Stimulated activated CD4-positive, alpha-beta T cell treated with anti-CD3 and anti-CD28 coated beads, Interleukin-15, amount 100 ng/mL, for 48 hours (primary cell): Measurements from ENCODE around the gene MDFI.

Source experiments
- DNase-seq, 2 donors: peaks; one replicate each; pipeline ENCODE4 v3.0.0-alpha.2; 2020; ENCODE audit warnings: low read depth in 2 of 2

MDFI gene

DNA sequence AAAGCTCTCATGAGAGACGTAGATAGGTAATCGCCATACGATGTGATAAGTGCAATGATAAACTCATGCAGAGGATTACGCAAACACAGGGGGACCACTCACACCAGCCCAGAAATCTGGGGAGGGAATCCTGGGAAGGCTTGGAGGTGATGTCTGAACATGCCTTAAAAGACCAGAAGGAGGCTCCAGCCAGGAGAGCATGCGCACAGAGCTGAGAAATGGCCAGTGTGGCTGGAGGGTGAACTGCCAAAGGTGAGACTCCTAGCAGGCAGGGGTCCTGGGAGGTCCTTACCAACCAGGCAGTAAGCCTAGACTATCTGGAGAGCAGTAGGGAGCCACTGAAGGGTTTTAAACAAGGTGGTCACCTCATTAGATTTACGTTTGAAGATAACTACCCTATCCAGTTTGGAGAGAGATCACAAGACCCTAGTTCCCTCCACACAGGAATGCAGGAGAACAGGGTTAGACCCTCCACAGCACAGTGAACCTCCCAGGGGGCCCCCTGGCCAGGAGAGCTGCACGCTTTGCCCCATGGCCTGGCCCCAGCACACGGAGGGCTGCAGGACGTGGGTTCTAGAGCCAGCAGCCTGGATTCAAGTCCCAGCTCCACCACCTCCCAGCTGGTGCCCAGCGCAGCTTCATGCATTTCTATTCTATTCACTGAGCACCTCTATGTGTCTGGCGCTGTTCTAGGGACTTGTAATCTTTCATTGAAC, 13.1 kb downstream of the MDFI start:
- DNase-seq: no peak

DNA sequence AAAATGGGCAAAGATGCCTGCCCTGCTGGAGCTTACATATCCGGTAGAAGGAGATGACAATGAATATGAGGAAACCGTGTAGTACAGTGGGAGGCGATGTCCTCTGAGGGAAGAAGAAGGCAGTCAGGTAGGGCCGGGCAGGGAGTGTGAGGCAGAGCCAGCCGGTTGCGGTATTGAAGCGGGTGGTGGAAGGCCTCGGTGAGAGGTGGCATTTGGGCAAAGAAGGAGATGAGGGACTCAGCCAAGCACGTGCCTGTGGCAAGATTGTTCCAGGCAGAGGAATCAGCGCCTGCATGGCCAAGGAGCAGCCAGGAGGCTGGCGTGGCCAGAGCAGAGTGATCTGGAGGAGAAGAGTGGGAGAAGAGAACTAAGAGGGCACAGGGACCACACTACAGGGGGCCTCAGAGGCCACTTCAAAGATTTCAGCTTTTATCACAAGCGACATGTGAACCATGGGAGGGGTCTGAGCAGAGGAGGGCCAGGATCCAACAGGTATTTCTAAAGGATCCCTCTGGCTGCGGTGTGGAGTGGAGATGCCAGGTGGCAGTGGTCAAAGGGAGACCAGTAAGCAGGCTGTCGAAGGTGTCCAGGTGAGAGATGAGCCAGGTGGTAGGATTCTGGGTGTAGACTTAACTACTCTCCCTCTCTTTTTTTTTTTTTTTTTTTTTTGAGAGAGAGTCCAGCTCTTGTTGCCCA, 13.8 kb downstream of the MDFI start:
- no peak for DNase-seq

DNA sequence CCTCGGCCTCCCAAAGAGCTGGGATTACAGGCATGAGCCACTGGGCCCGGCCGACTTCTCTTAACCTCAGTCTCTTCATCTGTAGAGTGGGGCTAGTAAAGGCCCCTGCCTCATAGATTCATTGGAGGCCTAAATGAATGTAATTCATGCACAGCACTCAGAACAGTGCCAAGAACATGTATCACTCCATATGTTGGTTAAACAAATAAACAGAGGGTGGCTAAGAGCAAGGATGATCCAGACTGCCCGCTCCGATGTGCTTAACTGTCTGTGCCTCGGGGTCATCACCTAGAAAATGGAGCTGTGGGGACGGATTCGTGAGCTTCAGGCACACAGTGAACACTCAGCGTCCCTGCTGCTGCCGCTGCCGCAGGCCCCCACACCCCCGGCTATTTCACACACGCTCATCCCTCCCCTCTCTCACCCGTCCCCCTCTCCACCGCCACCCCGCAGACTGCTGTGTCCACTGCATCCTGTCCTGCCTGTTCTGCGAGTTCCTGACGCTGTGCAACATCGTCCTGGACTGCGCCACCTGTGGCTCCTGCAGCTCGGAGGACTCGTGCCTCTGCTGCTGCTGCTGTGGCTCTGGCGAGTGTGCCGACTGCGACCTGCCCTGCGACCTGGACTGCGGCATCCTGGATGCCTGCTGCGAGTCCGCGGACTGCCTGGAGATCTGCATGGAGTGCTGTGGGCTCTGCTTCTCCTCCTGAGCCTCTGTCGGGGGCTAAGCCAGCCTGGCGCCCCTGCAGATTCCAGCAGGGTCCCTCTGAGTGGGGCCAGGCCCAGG, 14.8 kb downstream of the MDFI start:
- DNase-seq: no peak

DNA sequence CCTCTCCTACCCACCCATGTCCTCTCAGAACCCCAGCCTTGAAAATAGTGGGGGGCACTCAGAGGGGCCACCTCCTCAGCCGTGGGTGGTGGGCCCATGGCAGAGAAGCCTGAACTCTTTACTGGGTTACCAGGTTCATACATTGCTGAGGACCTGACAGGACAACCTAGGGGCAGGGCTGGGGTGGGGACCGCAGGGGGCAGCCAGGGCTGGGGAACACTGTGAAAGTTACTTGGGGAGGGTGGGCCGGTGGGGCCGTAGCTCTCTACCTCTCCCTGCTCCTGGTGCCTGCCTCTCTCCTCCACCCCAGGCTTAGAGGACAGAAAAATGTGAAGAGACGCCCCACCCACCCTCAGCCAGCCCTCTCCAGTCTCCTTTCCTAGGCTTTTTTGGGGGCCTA, 15.4 kb downstream of the MDFI start:
- no peak for DNase-seq

DNA sequence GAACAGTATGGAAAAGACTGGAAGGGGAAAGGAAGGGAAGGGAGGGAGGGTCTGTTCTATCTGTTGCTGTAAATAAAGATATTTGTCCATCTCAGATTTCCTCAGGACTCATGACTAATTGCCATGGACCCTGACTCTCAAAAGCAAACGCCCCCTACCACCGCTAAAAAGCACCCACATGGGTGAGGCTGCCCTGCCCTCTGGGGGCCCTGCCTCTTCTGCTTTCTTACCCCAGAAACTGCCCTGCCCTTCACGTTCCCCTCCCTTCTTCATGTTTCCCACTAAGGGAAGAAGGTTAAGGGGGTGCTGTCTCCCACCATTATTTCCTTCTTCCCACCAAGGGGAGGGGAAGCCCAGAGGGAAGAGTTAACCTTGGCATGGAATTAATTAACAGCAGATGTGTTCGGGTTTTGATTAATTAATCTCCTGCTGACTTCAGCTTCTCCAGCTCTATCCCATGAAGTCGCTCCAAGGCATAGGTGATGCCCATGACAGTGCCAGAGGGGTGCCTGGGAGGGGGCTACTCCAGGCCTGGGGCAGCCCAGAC, 16.0 kb downstream of the MDFI start:
- DNase-seq: no peak

DNA sequence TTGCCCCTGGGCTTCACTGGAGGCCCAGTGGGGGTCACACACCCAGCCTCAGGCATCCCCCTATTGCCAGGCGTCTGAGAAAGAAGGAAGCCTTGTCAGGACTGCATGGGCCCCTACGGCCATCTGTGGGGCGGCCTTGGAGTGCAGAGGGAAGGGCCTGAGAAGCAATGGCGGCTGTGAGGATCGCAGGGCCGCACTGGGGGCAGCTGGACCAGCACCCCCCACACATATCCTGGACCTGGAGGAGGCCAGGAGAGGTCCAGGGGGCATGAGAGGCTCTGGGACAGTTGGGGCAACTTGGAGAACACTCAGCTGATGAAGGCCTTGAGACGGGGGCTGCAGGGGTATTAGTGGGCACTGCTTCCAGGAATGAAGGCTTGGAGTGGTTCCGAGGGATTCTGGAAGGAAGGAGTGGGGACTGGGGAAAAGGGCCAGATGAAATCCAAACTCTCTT, 16.5 kb downstream of the MDFI start:
- DNase-seq: no peak

DNA sequence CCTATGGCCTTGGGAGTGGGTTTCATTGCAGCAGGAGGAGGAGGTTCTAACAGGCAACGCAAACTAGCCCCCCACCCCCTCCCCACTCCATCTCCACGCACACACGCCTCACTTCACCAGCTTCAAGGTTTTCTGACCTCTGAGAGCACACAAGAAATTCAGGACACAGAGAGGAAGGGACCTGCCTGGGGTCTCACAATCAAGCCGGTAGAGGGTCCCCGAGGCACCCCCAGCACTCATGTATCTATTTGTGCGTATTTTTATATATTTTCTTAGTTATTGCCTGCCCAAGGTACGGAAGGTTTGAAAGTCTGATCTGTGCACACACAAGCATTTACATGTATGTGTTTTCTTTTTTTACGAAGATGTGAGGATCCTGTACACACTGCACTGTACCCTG, 16.9 kb downstream of the MDFI start:
- no peak for DNase-seq

DNA sequence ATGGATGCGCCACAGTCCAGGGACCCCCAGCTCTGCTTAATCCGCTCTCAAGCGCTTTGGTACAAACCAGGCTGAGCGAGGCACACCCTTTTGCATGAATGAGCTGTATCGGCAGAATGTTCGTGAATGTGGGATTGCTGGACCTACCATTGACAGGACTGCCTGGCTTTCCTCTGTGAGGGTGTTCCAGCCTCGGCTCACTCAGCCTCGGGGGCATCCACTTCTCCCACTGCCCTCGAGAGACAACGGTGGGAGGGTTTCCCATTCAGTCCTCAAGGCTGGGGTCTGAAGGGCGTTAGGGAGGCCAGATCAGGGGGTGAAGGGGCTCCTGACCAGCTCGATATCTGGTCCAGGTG, 17.4 kb downstream of the MDFI start:
- no peak for DNase-seq

DNA sequence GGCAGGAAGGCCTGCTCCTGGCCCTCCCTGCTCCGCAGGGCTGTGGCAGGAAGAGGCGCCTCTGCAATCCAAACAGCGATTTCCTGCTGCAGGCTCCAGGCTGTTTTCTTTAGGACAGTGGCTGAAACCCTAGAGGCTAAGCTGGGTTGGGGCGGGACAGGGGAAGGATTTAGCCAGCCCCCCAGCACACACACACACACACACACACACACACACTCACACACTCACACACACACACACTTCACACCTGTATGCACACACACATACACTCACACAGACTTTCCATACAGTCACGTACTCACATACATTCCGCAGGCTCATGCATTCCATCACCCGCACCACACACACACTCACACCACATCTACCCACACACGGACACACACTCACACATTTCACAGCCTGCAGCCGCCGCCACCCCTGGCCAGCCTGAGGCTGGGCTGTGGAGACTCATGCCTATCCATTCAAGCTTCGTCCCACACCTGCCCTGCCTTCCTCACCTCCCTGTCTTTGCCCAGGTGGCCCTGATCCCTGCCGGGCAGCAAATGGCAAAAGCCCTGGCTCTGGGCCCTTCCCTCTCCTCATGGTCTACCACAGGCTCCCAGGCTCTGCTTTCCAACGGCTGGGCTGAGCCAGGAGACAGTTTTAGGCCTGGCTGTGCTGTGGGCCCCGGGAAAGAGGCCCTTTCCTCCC, 17.9 kb downstream of the MDFI start:
- no peak for DNase-seq

DNA sequence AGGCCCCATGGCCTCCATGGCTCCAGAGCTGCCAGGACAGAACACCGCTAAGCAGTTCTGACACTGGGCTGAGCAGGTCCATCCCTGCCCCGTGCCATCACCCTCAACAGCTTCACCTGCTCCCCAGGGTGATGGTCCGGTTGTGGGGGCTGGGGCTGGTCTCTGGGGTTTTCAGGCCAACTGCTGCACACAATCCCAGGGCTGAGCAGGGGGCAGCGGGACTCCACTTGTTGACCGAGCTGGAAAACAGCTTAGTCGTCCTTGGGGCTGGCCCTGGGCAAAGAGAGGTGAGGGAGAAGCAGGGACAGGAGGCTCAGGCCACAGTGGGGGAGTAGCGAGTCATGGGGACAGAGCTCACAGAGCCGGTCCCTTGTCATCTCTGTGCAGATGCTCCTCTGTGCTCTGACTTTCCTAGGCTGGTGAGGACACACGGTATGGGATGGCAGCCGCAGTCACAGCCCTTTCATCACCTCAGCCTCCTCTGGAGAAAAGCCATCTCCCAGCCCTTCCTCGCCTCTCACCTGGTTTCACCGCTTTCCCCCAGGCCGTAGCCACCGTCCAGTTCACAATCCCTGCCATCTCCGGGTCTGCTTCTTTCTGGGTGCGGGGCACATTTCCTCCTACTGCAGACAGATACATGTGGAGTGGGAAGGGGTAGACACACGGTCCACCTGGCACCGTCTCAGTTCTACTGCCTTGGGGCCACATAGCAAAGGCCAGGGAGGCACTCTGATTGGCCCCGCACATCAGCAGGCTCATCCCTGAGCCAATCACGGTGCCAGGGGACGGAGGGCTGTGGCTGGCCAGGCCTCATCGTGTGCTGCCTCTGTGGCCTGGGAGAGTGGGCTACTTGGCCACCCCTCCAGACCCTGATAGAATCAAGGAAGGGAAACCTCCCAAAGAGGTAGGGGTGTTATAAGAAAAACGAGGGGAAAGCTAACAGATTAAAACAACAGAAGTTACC, 19.1 kb downstream of the MDFI start:
- no peak for DNase-seq

DNA sequence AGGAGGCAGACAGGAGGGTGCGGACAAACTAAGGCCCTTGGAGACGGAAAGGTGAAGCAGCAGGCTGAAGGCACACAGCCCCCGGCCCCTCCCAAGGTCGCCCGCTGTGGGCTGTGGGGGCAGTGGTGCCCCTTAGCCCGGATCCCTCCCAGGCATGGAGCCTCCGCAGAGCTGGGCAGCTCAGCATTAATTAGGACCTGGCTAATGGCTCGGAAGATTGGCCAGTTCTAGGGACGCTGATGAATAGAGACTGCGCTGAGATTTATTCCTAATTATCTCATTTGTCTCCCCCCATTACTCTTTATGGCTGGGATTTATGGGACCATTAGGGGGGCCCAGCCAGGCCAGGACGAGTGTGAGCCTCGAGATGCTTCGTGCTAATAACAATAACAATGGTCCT, 20.4 kb downstream of the MDFI start:
- DNase-seq: no peak

DNA sequence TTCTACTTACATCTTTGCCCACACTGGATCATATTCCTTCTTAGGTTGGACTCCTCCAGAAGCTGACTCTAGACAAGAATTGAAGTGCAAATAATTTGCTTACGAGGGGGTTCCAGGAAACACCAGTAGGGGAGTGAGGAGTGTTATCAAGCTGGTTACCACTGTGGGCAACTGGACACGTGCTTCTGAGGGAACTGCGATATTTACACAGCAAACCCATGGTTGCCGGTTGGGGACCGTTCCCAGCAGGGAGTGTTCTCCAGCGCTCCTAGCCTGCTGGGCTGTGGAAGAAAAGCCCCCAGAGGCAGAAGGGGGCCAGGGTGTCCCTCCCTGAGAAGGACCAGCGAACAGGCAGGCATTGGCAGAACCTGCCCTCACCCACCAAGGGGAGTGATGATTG, 21.7 kb downstream of the MDFI start:
- no peak for DNase-seq

DNA sequence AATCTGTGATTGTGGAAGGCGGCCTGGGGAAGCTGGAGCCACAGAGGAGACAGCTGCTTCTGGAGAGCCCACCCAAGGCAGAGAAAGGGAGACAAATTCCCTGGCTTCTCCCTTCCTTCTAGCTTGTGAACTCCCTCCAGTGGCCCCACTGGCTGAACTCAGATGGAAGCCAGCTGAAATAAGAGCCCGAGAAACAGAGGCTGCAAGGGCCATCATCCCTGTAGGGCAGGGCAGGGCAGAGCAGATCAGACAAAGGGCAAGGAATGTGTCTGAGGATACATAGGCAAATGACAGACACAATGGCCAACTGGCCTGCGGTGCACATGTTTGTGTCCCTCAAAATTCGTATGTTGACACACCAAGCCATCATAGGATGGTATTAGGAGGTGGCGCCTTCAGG, 25.3 kb downstream of the MDFI start:
- no peak for DNase-seq

DNA sequence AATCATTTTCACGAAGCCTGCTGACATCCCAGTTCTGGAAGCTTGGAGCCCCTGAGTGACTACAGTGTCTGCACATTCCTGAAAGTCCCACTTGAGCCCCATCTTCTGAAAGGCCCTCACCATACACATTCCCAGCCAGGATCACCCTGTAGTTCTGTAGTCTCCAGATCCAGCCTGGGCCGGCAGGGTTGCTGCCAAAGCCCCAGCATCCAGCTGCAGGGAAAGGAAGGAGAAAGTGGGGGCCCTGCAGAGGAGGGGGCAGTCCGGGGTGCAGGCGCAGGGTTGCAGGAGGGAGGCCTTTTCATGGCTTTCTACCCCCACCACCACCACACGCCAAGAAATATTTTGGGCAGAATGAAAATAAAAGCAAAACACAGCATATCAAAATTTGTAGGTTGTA, 26.0 kb downstream of the MDFI start:
- no peak for DNase-seq

DNA sequence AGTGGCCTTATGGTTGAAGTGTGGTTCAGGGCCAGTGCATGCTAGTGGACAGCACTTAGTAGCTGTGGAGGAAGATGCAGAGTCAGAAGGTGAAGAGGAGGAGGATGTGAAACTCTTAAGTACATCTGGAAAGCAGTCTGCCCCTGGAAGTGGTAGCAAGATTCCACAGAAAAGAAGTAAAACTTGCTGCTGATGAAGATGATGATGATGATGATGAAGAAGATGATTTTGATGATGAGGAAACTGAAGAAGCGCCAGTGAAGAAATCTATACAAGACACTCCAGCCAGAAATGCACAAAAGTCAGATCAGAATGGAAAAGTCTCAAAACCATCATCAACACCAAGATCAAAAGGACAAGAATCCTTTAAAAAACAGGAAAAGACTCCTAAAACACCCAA, 28.9 kb downstream of the MDFI start:
- no peak for DNase-seq

DNA sequence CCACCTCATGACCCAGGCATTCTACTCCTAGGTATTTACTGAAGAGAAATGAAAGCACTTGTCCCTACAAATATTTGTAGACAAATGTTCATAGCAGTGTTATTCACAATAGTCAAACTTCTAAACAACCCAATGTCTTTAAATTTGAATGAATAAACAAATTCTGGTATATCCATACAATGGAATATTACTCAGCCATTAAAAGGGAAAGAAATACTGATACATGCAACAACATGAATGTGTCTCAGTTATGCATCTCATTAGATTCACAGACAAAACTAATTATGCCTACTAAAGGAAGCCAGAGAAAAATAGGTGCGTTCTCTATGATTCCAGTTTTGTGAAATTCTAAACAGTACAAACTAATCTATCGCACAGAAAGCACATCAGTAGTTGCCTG, 30.7 kb downstream of the MDFI start:
- DNase-seq: no peak

DNA sequence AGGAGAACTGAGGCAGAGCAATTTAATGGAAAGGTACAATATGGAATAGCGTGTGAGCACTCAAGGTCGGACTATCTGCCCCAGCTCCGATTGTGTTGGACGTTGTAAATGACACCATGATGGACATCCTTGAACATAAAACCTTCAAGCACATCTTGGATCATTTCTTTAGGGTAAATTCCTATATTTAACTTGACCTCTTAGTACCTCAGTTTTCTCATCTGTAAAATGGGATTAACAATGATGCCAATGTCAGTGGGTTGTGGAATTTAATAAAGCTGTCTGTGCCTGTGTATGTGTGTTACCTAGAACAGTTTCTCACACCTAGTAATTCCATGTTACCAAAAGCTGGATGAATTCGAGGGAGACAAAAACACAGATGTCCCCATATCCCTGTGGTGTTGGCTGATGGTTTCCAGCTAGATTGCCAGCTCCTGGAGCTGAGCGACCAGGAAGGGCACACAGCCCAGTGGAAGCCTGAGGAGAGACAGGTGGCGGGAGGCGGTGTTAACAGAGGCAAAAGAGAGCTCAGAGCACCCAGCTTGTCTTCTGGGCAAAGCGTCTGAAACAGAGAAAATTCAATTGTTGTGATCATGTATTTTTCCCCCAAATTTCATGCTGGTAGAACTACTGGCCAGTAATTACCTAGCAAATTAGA, 32.6 kb downstream of the MDFI start:
- no peak for DNase-seq

DNA sequence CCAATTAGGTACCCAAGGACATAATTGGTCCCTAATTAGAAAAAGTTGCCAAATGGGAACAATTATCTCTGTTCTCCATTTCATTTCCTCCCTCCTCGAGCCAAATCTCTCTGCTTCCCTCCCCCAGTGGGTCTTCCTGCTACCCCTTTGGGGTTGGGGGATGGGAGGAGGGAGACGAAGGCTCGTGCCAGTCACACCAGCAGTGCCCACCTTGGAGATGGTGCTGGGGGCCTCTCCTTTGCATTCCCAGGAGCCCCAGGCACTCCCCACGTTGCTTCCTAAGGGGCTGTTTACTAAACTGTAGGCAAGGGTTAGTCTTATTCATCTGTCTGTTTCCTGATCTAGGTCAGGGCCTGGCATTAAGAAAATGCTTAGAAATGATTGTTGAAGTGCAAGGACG, 33.1 kb downstream of the MDFI start:
- DNase-seq: no peak

DNA sequence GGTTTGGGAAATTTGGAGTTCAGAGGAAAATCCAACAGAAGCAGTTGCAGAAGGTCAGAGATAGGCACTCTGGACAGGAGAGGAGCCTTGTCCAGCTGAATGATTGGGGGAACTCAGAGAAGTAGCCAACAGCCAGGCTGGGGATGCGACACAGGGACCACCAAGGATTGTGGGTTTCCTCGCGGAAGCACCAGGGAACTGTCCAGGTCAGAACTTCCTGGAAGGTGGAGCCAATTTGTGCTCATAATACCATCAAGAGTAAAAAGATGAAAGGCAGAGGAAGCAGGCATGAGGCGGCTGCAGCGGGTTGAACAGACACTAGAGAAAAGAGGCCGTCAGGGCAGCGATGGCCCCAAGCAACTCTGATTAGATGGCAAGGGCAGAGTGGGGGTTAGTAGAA, 33.7 kb downstream of the MDFI start:
- no peak for DNase-seq
